SH-SY5Y (cell line): ENCODE data around the gene RYR3.

Source experiments
- GATA2 ChIP-seq: IDR thresholded peaks from 2 replicates; pipeline ENCODE4 v1.6.1; 2011; ENCODE audit warnings: mild to moderate bottlenecking, low read depth, low read length
- GATA3 ChIP-seq: IDR thresholded peaks from 2 replicates; pipeline ENCODE4 v1.6.1; 2011; ENCODE audit warnings: low read depth, mild to moderate bottlenecking, low read length, moderate library complexity

DNA sequence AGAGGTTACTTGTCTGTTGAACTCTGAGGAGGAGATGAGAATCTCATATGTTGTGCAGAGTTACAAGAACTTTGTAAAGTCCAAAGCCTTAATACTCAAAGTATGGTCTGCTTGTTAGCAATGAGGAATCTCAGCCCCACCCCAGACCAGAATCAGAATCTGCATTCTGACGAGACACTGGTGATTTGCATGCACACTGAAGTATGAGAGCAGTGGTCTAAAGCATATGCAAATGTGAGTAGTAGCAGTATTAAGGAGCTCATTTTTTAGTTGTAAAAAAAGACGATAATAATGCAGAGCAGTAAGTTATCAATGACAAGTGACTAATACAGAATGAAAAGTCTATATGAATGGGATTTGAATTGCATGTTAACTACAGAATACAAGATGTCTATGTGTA lies 327.7 kb downstream of the RYR3 start:
- TF ChIP-seq GATA3: no peak
- TF ChIP-seq GATA2: no peak
